GM21717 (cell line): ENCODE measurements around the gene POM121.
"Not testable (repeated sequence)": the region's sequence is repeated elsewhere in the genome, so short reads cannot be mapped to it uniquely, and the experiment has no call there.

Experiments
- ATAC-seq: cut with Tn5 transposase; IDR thresholded peaks from one replicate; pipeline ENCODE4 v1.9.1; 2021; ENCODE audit warnings: mild to moderate bottlenecking, moderate library complexity; ENCODE audit not compliant: unreplicated experiment

The POM121 gene

GRCh38 chr7:72948714-72949113, 23.8 kb downstream of the POM121 start:
- ATAC-seq, result not testable (repeated sequence)

DNA sequence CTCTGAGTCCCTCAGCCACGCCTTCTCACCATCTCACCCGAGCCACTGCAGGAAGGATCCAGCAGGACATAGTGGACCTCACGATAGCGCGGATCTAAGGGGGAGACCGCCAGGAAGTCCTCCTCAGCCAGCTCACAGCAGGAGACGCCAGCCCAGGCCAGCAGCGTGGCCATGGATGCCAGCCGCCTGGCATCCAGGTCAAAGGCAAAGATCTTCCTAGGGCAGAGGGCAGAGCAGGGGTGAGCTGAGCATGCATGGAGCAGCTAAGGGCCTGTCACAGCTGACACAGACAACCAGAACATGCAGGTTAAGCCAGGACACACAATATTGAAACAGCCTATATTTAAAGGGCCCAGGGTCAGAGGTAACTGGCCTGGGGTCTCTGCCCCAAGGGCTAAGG, 24.4 kb downstream of the POM121 start:
- not testable (repeated sequence) for ATAC-seq

- not testable (repeated sequence) for ATAC-seq
Measured at GRCh38 chr7:72949686-72950085, 24.8 kb downstream of the POM121 start.

DNA sequence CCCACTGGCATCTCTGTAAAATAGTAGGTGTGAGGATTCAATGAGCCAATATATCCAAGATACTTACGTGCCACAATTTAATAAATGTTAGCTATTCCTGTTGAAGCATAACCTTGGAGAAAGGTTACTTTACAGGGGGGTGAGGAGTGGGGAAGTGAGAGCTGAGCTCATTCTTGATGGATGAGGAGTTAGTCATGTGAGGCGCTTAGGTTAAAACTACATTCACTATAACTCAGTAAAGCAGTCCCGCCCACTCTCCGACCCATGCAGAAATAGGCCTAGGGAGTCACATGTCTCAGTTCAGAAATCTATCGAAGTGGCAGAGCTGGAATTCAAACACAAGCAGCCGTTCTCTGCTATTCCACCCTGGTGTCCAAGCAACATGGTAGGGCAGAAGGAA, 25.5 kb downstream of the POM121 start:
- not testable (repeated sequence) for ATAC-seq

DNA sequence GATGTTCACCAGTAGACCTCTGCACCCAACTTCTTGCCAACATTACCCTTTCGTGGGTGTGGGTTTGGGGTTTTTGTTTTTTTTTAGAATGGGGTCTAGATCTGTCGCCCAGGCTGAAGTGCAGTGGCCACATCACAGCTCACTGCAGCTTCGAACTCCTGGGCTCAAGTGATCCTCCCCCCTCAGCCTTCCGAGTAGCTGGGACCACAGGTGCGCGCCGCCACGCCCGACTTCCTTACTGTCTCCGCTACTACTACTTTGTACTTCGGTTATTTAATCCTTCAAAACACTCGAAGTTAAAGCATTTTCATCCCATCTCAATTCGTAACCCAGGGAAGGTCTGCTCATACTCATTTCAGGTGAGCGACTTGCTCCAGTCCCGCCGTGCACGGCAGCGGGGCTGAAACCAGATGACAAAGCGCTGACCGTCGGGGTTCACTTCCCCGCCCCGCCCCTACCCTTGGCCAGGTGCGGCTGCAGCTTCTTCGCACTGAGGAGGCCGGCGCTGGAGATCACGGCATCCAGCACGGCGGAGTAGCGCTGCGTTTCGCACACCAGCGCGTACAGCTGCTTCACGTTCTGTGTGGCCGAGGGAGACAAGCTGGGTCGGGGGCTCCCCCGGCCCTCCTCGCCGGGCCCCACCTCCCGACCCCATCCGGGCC, 29.1 kb downstream of the POM121 start:
- ATAC-seq, result peak; percentile 47

DNA sequence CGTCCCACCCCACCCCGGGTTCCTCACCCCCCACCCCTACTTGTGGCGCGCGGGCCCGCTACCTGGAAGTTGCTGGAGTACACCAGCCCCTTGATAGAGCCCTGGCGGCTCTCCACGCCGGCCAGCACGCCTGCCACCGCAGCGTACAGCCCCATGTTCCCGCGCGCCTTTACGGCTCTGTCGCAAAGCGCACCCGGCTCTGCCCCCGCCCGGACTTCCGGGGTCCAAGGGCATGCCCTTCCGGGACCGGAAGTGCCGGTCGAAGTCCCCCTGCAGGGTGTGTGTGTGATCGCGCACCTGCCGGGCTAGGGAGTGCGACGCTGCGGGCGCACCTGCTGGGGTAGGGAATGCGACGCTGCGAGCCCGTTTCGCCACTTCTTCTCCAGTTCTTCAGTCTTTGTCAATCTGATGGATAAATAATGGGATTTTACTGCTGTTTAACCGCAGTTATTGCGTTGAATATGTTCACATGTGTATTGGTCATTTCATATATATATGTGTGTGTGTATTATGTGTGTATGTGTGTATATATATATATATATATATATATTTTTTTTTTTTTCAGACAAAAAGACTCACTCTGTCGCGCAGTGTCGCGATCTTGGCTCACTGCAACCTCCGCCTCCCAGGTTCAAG, 29.8 kb downstream of the POM121 start:
- peak; percentile 87 for ATAC-seq

GRCh38 chr7:72960029-72960428, 35.1 kb downstream of the POM121 start:
- not testable (repeated sequence) for ATAC-seq

GRCh38 chr7:72960626-72961345, 35.9 kb downstream of the POM121 start:
- not testable (repeated sequence) for ATAC-seq

- ATAC-seq, result not testable (repeated sequence)
Measured at GRCh38 chr7:72961346-72961650, 36.4 kb downstream of the POM121 start.

DNA sequence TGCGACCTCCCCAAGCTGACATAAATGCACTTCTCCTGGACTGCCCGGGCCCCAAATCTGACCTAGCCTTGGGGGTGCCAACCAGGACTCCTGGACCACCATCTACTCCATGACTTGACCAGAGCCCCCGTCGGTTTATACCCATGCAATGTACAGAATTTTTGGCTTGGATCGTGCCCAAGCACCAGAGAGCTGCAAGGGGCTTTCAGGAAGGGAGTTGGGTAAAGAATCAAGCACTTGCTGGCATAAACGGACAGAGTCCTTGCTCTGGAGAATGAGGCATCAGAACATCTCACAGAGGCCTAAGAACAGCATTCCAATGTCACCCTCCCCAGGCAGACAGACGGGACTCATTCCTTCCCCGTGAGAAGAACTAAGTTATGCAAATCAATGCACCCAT, 38.2 kb downstream of the POM121 start:
- not testable (repeated sequence) for ATAC-seq

DNA sequence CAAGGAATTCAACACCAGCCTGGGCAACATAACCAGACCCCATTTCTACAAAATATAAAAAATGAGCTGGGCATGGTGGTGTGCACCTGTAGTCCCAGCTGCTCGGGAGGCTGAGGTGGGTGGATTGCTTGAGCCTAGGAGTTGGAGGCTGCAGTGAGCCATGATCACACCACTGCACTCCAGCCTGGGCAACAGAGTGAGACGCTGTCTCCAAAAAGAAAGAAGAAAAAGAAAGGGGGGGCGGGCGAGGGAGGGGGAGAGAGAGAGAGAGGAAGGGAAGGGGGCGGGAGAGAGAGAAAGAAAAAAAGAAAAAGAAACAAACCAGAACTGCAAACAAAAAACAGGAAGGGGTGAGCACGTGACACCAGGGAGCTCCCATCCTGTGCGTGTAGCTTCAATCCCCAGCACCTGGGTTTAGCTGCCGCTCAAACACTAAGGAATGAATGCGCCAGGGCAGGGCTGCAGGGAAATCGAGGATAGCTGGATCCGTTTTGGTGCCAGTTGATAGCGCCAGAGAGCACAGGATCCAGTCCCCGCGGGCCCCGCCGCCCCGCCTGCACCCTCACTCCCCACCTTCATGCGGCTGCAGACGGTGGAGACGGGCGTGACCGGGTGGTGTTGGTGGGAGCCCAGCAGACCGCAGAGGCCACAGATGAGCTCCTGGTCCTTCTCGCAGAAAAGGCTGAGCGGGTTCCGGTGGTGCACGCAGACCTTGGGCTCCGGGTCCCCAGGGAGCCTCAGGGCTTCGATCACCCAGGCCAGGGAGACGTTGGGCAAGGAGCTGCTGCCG, 40.5 kb downstream of the POM121 start:
- ATAC-seq, result not testable (repeated sequence)

GRCh38 chr7:72966892-72967291, 42.0 kb downstream of the POM121 start:
- ATAC-seq, result not testable (repeated sequence)

DNA sequence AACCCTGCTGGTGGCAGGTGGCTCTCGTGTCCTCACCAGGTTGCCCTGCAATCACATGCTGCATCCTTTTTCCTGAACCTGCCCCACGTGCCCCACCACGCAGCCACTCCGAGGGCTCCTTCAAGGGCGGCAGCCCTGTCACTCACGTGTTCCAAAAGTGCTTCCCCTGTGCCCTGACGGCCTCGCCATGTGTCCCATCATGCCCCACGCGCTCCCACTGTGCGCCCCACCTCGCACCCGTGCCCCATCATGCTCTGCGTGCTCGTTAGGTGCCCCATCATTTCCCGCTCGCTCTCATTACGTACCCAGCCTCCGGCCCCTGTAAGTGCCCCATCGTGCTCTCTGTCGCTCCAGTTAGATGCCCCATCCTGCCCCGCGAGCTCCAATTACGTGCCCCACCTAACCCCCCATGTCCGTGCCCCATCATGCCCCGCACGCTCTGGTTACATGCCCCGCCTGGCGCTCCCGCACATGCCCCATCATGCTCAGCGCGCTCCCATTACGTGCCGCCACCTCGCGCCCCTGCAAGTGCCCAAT, 44.2 kb downstream of the POM121 start, which contains the start of gene TRIM74:
Gene TRIM74, minus strand, starts transcription at position 487 of the 537 bp plus-strand sequence. CDS start 3,309 bp downstream, outside the sequence.
- ATAC-seq, result not testable (repeated sequence)

GRCh38 chr7:72969688-72970087, 44.8 kb downstream of the POM121 start:
- ATAC-seq, result not testable (repeated sequence)

DNA sequence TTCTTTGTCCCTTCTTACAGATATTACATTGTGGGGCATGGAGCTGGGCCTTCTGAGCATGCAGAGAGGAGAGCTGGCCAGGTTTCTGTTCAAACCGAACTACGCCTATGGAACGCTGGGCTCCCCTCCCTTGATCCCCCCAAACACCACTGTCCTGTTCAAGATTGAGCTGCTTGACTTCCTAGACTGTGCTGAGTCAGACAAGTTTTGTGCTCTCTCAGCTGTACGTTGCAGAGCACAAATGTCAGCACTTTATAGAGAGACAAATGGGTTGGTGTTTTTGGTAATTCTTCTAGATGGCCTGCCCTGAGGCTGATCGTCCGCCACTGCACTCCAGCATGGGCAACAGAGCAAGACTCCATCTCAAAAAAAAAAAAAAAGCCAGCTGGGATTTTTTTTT, 46.6 kb downstream of the POM121 start:
- ATAC-seq, result not testable (repeated sequence)

- ATAC-seq, result not testable (repeated sequence)
Measured at GRCh38 chr7:72974781-72975180, 49.9 kb downstream of the POM121 start.

DNA sequence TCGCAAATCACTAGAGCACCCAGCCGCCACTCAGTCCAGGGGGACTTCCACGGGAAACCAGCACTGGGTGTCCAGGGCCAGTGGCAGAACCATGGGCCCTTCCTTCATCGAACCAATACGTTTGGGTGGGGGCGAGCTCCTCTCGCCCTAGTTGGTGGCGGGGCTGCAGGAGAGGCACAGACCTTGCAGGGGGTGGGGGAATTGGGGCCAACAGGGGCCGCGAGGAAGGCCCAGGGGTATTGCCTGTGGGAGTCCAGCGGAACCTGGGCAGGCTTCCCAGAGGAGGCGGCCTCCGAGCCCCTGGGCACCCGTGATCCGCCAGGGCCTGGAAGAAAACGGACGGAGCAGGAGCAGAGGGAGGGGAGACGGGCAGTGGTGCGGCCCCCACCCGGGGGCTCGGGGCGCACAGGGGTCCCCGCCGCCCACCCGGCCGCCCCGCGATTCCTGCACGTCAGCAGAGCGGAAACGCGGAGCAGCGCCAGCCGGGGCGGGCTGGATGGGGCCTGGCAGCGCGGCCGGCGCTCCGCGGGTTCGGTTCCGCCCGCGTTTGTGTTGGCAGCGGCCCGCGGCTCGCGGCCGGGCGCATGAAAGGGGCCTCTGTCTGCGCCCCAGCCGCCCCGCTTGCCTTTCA, 50.9 kb downstream of the POM121 start:
- not testable (repeated sequence) for ATAC-seq

DNA sequence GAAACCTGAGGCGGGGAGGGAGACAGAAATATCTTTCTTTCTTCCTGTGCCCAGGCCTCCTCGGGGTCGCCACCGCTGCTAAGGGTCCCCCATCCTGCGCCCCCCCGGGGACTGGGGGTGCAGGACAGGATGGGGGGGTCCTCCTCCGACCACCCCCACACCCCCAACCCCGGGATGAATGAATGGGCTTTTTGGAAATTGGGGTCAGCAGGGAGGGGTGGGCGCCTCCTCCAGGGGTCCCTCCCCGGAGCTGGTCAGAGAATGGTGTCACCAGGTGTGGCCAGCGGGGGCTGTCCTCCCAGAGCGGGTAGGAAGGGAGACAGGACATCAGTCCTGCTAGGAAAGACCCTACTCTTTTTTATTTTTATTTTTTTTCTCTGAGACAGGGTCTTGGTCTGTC, 51.5 kb downstream of the POM121 start:
- ATAC-seq, result not testable (repeated sequence)

DNA sequence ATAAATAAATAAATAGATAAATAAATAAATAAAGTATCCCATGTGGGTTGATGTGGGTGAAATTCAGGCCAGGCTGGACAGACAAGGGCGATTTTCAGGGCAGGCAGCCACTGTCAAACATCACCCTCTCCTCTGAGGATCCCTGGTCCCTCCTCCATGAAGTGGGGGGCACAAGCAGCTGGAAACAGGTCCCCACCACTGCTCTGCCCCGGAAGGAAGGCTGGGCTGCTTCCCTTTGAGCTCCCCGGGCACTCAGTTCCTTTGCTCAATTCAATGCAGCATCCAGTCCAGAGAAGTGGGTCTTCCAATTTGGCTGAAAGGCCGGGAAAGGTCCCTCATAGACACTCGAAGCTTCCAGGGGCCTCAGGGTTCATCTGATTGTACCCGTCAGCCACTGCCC, 55.5 kb downstream of the POM121 start:
- ATAC-seq, result not testable (repeated sequence)

- ATAC-seq, result not testable (repeated sequence)
Measured at GRCh38 chr7:72982084-72982483, 57.2 kb downstream of the POM121 start.
